Measurements from ENCODE around the gene OR10D3.

DNA sequence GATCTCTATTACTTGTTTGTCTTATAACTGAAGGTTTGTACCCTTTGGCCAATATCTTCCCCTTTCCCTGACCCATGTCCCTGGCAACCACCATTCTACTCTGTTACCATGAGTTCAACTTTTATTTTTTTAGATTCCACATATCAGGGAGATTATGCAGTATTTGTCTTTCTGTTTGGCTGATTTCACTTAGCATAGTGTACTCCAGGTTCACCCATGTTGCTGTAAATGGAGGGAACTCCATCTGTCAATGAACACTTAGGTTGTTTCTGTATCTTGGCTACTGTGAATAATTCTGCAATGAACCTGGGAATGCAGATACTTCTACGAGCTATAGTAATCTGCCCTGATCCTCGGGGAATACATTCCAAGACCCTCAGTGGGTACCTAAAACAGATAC is 14.9 kb downstream of the OR10D3 start:
- TF ChIP-seq EZH2 (IDR thresholded peaks at IDR 0.05; ENCODE audit: low read depth, low read length, severe bottlenecking) (no peak), YY1 (IDR thresholded peaks at IDR 0.05; ENCODE audit: low read depth, low read length) (no peak), JUN (IDR thresholded peaks at IDR 0.05; ENCODE audit: low read depth, low read length) (no peak), BRCA1 (IDR thresholded peaks at IDR 0.05; ENCODE audit: low read depth, low read length) (no peak), CEBPB (IDR thresholded peaks at IDR 0.05; ENCODE audit: low read depth, low read length) (no peak), FOSL1 (IDR thresholded peaks at IDR 0.05; ENCODE audit: insufficient read depth, low read depth, low read length) (no peak), ASH2L (IDR thresholded peaks at IDR 0.05; ENCODE audit: low read length) (no peak), CBX8 (IDR thresholded peaks at IDR 0.05; ENCODE audit: borderline replicate concordance, low read depth, low read length) (no peak), NRF1 (IDR thresholded peaks at IDR 0.05; ENCODE audit: low read depth, low read length) (no peak)
- TF ChIP-seq, protein P1, sequence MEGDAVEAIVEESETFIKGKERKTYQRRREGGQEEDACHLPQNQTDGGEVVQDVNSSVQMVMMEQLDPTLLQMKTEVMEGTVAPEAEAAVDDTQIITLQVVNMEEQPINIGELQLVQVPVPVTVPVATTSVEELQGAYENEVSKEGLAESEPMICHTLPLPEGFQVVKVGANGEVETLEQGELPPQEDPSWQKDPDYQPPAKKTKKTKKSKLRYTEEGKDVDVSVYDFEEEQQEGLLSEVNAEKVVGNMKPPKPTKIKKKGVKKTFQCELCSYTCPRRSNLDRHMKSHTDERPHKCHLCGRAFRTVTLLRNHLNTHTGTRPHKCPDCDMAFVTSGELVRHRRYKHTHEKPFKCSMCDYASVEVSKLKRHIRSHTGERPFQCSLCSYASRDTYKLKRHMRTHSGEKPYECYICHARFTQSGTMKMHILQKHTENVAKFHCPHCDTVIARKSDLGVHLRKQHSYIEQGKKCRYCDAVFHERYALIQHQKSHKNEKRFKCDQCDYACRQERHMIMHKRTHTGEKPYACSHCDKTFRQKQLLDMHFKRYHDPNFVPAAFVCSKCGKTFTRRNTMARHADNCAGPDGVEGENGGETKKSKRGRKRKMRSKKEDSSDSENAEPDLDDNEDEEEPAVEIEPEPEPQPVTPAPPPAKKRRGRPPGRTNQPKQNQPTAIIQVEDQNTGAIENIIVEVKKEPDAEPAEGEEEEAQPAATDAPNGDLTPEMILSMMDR (IDR thresholded peaks at IDR 0.05; ENCODE audit: control extremely low read depth in 1 of 3, insufficient read depth in 1 of 3, low read depth in 1 of 3, low read length in 3 of 3): no peak
